PC-3 (cell line): ENCODE results near the gene CYB5D1. TPM values are rescaled to one million over a fixed set of nuclear protein-coding genes. Genes with fewer than 3 reads are reported as not detected.

Source experiments
- ATAC-seq: fragments of 200-7000 bp; cut with Tn5 transposase; 2 replicates; pipeline ENCODE4 v1.9.1; 2020; ENCODE audit warnings: mild to moderate bottlenecking, moderate library complexity
- BruUV-seq: library from RNA; stranded (reverse); fragments of 400-500 nt; replicated peaks from 2 replicates; lab custom pipeline; 2021; lab: Mats Ljungman, UMichigan
- CTCF ChIA-PET: fragments of 300-600 bp; sonication (Branson Sonifier 250); formaldehyde crosslinking; loops from one replicate; lab custom pipeline; 2022; ENCODE audit warnings: antibody characterized with exemption; lab: Charles Lee
- POLR2A ChIA-PET: fragments of 300-600 bp; sonication (Branson Sonifier 250); formaldehyde crosslinking; loops from one replicate; lab custom pipeline; 2022; ENCODE audit warnings: antibody characterized with exemption; ENCODE audit not compliant: unreplicated experiment; lab: Charles Lee
- DNase-seq: peaks from one replicate; pipeline ENCODE4 v3.0.0-alpha.2; 2015
- H2AFZ ChIP-seq: fragments of 300-600 bp; sonication (generic); 2 replicates; pipeline ENCODE4 v1.6.0; 2016; ENCODE audit warnings: antibody characterized with exemption, low read length
- H3F3A ChIP-seq: fragments of 300-600 bp; sonication (generic); one replicate; pipeline ENCODE4 v1.6.0; 2017; ENCODE audit warnings: antibody characterized with exemption, low read length, control low read depth, mild to moderate bottlenecking; ENCODE audit not compliant: unreplicated experiment
- H3K27ac ChIP-seq: fragments of 300-600 bp; sonication (generic); 2 replicates; pipeline ENCODE4 v1.5.1; 2016; ENCODE audit warnings: mild to moderate bottlenecking, low read length
- H3K27me3 ChIP-seq: fragments of 300-600 bp; sonication (generic); 2 replicates; pipeline ENCODE4 v1.6.1; 2016; ENCODE audit warnings: low read length, mixed read lengths
- H3K36me3 ChIP-seq: fragments of 300-600 bp; sonication (generic); 2 replicates; pipeline ENCODE4 v1.6.1; 2016; ENCODE audit warnings: low read depth, mixed run types, low read length, mixed read lengths
- H3K4me1 ChIP-seq: fragments of 300-600 bp; sonication (generic); 2 replicates; pipeline ENCODE4 v1.5.1; 2016; ENCODE audit warnings: low read length; ENCODE audit not compliant: insufficient read depth
- H3K4me2 ChIP-seq: fragments of 300-600 bp; sonication (generic); 2 replicates; pipeline ENCODE4 v1.6.0; 2016; ENCODE audit warnings: low read length
- H3K4me3 ChIP-seq: fragments of 300-600 bp; sonication (generic); 2 replicates; pipeline ENCODE4 v1.5.1; 2016; ENCODE audit warnings: mild to moderate bottlenecking, low read length, mixed read lengths
- H3K79me2 ChIP-seq: fragments of 300-600 bp; sonication (generic); 2 replicates; pipeline ENCODE4 v1.6.1; 2017; ENCODE audit warnings: low read length, mixed read lengths
- H3K9ac ChIP-seq: fragments of 300-600 bp; sonication (generic); 2 replicates; pipeline ENCODE4 v1.6.0; 2016; ENCODE audit warnings: mild to moderate bottlenecking, low read length
- H3K9me2 ChIP-seq: fragments of 300-600 bp; sonication (generic); replicated peaks from 2 replicates; pipeline ENCODE4 v1.6.1; 2016; ENCODE audit warnings: mixed run types, low read length, mixed read lengths
- H3K9me3 ChIP-seq: fragments of 300-600 bp; sonication (generic); 2 replicates; pipeline ENCODE4 v1.6.1; 2016; ENCODE audit warnings: low read length, mixed read lengths
- H4K20me1 ChIP-seq: fragments of 300-600 bp; sonication (generic); 2 replicates; pipeline ENCODE4 v1.6.1; 2016; ENCODE audit warnings: low read length, mixed read lengths
- CTCF ChIP-seq: fragments of 300-600 bp; sonication (generic); conservative IDR thresholded peaks from 2 replicates; pipeline ENCODE4 v1.5.1; 2017; ENCODE audit warnings: antibody characterized with exemption, low read depth, mild to moderate bottlenecking, low read length
- EZH2 ChIP-seq: fragments of 300-600 bp; sonication (generic); IDR thresholded peaks from one replicate; pipeline ENCODE4 v1.6.1; 2017; ENCODE audit warnings: antibody characterized with exemption, mild to moderate bottlenecking, low read length; ENCODE audit not compliant: unreplicated experiment
- EZH2phosphoT487 ChIP-seq: fragments of 300-600 bp; sonication (generic); IDR thresholded peaks from 2 replicates; pipeline ENCODE4 v1.6.1; 2018; ENCODE audit warnings: mild to moderate bottlenecking, antibody characterized with exemption, low read length, borderline replicate concordance
- intact Hi-C: fragments of 100-400 bp; cut with micrococcal nuclease; formaldehyde crosslinking; loops from 2 replicates; pipeline ENCODE4 v1.9.0; 2023
- total RNA-seq: library from RNA; depleted of rRNA; stranded (reverse); fragments of >200 nt; gene quantifications from 2 replicates; pipeline ENCODE4 v1.2.3, GENCODE V29; 2014

The CYB5D1 gene
- total RNA-seq, 1 experiment from 2014 or later = 23.1 TPM

DNA sequence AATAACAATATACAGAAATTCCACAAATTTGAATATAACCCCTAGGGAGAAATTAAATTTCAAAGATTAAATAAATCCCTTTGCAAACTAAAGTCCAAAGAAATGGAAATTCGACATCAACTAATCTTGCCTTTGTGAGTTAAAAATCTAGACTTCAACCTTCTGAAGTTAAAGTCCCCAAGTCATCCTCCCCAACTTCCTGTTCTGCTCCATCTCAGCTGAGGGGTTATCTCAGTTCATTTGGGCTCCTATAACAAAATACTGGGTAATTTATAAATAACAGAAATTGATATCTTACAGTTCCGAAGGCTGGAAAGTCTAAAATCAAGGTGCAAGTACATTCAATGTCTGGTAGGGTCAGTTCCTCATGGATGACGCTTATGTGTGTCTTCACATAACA lies 46.6 kb upstream of the CYB5D1 start:
- intact Hi-C loops = no loop called here

DNA sequence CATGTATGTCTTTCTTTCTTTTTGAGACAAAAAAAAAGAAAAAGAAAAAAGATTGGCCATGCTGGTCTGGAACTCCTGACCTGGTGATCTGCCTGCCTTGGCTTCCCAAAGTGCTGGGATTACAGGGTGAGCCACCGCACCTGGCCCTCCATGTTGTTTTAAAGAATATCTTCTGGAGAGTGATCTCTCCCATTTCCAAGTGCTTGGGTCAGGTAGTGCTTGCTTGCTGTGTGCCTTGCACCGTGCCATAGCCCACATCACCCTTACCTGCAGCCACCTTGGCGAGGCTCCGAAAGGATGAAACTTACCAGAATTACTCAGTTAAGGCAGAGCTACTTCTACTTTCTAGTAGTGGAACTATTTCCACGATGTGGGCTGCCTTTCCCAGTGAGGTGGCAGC lies 42.8 kb upstream of the CYB5D1 start:
- Histone ChIP-seq H3K4me3 (no peak overlapping the region), H3K27ac (no peak overlapping the region), H3F3A (no peaks in the 10 kb centered on the region), H3K27me3 (no peaks in the 10 kb centered on the region), H3K9me3 (no peaks in the 10 kb centered on the region), H3K36me3 (no peaks in the 10 kb centered on the region), H4K20me1 (no peaks in the 10 kb centered on the region), H3K79me2 (no peaks in the 10 kb centered on the region), H2AFZ (no peak overlapping the region), H3K9ac (no peak overlapping the region), H3K4me2 (no peak overlapping the region), H3K4me1 (peaks cover 3% of the 10 kb centered on the region), H3K9me2 (no peaks in the 10 kb centered on the region)
- ATAC-seq = no peak
- DNase-seq = no peak
- TF ChIP-seq CTCF (no peak), EZH2 (no peak), EZH2phosphoT487 (no peak)
- POLR2A ChIA-PET = no interaction called here
- CTCF ChIA-PET = no interaction called here
- BruUV-seq = no TSS peak
- intact Hi-C loops = no loop called here

More for the DNA sequence above, 46.6 kb upstream of the CYB5D1 start:
- Histone ChIP-seq H3K4me2 (no peak overlapping the region), H3K79me2 (no peaks in the 10 kb centered on the region), H4K20me1 (no peaks in the 10 kb centered on the region), H3K27me3 (no peaks in the 10 kb centered on the region), H3K4me3 (no peak overlapping the region), H3K9me2 (no peaks in the 10 kb centered on the region), H3K9ac (no peak overlapping the region), H3K4me1 (peaks cover 20% of the 10 kb centered on the region), H3K27ac (no peak overlapping the region), H2AFZ (no peak overlapping the region), H3K36me3 (no peaks in the 10 kb centered on the region), H3F3A (no peaks in the 10 kb centered on the region), H3K9me3 (no peaks in the 10 kb centered on the region)
- CTCF ChIA-PET = no interaction called here
- POLR2A ChIA-PET = no interaction called here
- no peak for ATAC-seq
- no peak for DNase-seq
- no TSS peak for BruUV-seq
- TF ChIP-seq EZH2phosphoT487 = no peak
- no peak for TF ChIP-seq EZH2
- TF ChIP-seq CTCF = no peak

DNA sequence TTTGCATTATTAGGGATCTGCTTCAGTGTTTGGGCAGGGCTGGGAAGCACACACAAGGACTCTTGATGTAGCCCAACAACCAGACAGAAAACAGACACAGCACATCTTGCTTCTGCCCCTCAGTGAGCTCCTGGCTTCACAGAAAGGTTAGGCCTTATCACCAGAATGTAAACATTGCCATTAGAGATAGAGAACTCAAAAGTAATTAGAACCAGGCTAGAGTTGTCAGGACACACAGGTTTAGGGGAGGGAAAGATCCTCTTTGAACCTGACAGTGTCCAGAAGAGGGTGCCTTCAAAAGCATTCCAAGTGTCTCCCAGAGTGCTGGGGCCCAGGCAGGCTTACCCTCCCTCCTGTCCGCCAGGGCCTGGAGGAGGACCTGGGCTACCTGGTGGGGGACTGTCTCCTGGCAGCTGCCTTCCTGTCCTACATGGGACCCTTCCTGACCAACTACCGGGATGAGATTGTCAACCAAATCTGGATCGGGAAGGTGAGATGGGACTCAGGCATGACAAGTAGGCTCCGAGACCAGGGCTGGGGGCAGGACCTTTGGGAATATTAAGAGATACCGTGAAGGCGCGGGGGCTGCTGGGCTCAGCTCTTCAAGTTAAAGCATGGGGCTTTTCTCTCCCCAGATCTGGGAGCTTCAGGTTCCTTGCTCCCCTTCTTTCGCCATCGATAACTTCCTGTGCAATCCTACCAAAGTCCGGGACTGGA lies 40.7 kb upstream of the CYB5D1 start:
- Histone ChIP-seq H2AFZ (no peak overlapping the region), H3K9me2 (no peaks in the 10 kb centered on the region), H3K27me3 (no peaks in the 10 kb centered on the region), H3K4me1 (no peaks in the 10 kb centered on the region), H3K79me2 (no peaks in the 10 kb centered on the region), H3K4me2 (no peak overlapping the region), H3K9me3 (no peaks in the 10 kb centered on the region), H3K9ac (no peak overlapping the region), H3K36me3 (no peaks in the 10 kb centered on the region), H3K4me3 (no peak overlapping the region), H3F3A (no peaks in the 10 kb centered on the region), H4K20me1 (no peaks in the 10 kb centered on the region), H3K27ac (no peak overlapping the region)
- BruUV-seq = no TSS peak
- CTCF ChIA-PET = no interaction called here
- DNase-seq (no peak), ATAC-seq (no peak)
- intact Hi-C loops = no loop called here
- TF ChIP-seq EZH2 = no peak
- no peak for TF ChIP-seq CTCF
- POLR2A ChIA-PET = no interaction called here
